Ovary (tissue), 3 donors: ENCODE results near the gene ABCA6.

ENCODE experiments used
- CTCF ChIP-seq, 3 donors: fragments of 450-650 bp in 2 of 3; fragments of 200-600 bp in 1 of 3; IDR thresholded peaks; one replicate each; pipeline versions ENCODE4 v1.5.1 to v1.8.0; 2016 to 2022; ENCODE audit warnings: antibody characterized with exemption in 3 of 3, mild to moderate bottlenecking in 1 of 3
- EP300 ChIP-seq: sonication (generic); formaldehyde crosslinking; IDR thresholded peaks from one replicate; pipeline ENCODE4 v1.6.1; 2017; ENCODE audit warnings: antibody characterized with exemption
- donor health status: DM: no; HTN: no; CAD: no.

DNA sequence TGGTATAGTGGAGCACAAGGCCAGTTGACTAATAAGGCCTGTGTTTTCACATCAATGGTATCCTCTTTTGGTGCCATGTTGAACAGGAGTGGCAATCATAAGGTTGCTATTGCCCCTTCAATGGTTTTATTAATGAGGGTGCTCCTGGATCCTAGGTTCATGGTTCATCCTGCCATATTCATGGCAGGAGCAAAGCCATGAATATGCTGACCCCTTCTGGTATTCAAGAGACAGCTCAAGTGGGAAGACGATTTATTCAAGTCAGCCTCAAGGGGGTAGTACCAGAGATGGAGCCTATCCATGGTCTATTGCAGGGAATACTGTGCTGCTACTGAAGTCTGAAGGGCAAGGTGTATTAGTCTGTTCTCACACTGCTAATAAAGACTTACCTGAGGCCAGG lies 83.5 kb downstream of the ABCA6 start:
- TF ChIP-seq CTCF (IDR thresholded peaks at IDR 0.05) (no peak), EP300 (no peak)
